Suprapubic skin (tissue), 4 donors: ENCODE results near the gene CFAP97D2.

ENCODE experiments used
- CTCF ChIP-seq, 2 donors: fragments of 200-600 bp in 1 of 2; fragments of 450-650 bp in 1 of 2; sonication (generic) in 1 of 2; IDR thresholded peaks; one replicate each; pipeline ENCODE4 v1.5.1; 2016 to 2019; ENCODE audit warnings: antibody characterized with exemption in 2 of 2, mild to moderate bottlenecking in 1 of 2, moderate library complexity in 1 of 2
- EP300 ChIP-seq: sonication (generic); formaldehyde crosslinking; IDR thresholded peaks from one replicate; pipeline ENCODE4 v1.6.1; 2017; ENCODE audit warnings: antibody characterized with exemption
- POLR2A ChIP-seq, 2 donors: fragments of 450-650 bp; IDR thresholded peaks; one replicate each; pipeline ENCODE4 v1.6.1; 2017; ENCODE audit warnings: antibody characterized with exemption in 2 of 2, mild to moderate bottlenecking in 2 of 2, moderate library complexity in 2 of 2
- POLR2AphosphoS5 ChIP-seq, 3 donors: sonication (generic); formaldehyde crosslinking; IDR thresholded peaks; one replicate each; pipeline ENCODE4 v1.6.1; 2017; ENCODE audit warnings: antibody characterized with exemption in 3 of 3

DNA sequence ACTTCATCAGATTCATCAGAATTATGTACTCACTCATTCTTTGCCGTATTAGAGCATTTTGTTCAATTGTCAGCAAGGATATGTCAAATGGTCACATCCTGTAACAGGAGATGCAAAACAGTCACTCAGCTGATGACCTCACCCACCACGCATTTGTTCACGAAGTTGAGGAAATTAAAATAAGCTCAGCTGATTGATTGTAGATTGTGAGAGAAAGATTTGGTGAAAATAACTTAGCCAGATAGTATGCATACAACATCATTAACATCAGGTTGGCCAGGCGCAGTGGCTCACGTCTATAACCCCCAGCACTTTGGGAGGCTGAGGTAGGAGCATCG is 33.1 kb downstream of the CFAP97D2 start:
- no peak for TF ChIP-seq EP300
- TF ChIP-seq CTCF (IDR thresholded peaks at IDR 0.05) = no peak
- no peak for TF ChIP-seq POLR2AphosphoS5 (IDR thresholded peaks at IDR 0.05)
- TF ChIP-seq POLR2A (IDR thresholded peaks at IDR 0.05) = no peak
